Loucy (cell line): ENCODE measurements around the gene OR51B5.

Source experiments
- EZH2phosphoT487 ChIP-seq: fragments of 200-600 bp; IDR thresholded peaks from 2 replicates; pipeline ENCODE4 v1.6.1; 2018; ENCODE audit warnings: antibody characterized with exemption, mild to moderate bottlenecking, moderate library complexity, borderline replicate concordance
- TF ChIP-seq, protein P1 (sequence below): fragments of 200-600 bp; sonication (generic); conservative IDR thresholded peaks from 2 replicates; pipeline ENCODE4 v1.5.1; 2014; ENCODE audit warnings: mild to moderate bottlenecking, antibody characterized with exemption, low read length

DNA sequence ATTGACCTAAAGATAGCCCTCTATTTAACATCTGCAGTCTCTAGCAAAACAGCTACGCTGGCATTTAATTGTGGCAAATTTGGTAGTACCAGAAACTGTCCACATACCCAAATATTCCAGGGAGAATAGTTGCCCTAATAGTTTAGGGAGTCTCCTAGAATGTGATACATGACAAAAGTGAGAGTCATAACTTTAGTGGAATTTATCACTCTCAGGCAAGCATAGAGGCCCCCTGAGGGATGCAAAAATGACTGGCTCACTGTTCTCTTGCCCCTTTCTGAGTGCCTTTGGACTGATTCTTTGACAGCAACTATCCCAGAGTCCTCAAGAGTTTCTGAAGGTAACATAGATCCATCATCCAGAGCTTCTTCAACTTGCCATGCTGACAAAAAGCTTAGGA lies 39.3 kb downstream of the OR51B5 start:
- no peak for TF ChIP-seq EZH2phosphoT487
- TF ChIP-seq, protein P1, sequence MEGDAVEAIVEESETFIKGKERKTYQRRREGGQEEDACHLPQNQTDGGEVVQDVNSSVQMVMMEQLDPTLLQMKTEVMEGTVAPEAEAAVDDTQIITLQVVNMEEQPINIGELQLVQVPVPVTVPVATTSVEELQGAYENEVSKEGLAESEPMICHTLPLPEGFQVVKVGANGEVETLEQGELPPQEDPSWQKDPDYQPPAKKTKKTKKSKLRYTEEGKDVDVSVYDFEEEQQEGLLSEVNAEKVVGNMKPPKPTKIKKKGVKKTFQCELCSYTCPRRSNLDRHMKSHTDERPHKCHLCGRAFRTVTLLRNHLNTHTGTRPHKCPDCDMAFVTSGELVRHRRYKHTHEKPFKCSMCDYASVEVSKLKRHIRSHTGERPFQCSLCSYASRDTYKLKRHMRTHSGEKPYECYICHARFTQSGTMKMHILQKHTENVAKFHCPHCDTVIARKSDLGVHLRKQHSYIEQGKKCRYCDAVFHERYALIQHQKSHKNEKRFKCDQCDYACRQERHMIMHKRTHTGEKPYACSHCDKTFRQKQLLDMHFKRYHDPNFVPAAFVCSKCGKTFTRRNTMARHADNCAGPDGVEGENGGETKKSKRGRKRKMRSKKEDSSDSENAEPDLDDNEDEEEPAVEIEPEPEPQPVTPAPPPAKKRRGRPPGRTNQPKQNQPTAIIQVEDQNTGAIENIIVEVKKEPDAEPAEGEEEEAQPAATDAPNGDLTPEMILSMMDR: no peak
